ENCODE measurements around the gene SLC35G3. TPM values are rescaled to one million over a fixed set of nuclear protein-coding genes. Genes with fewer than 3 reads are reported as not detected.

Gene SLC35G3
- total RNA-seq, 1 experiment from 2014 or later = not detected

DNA sequence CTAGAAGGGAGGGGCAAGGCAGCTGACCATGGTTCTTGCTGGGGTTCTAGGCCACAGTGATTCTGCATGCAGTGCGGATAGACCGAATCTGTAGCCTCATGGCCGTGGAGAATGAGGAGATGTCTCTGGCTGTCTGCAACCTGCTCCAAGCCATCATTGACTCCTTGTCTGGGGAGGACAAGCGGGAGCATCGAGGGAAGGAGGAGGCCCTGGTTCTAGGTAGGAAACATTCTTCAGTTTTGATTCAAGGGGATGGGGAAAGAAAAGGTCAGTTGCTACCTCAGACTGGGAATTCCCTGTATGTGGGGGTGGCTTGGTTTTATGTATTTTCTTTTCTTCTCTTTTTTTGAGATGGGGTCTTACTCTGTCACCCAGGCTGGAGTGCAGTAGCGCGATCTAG, 38.9 kb downstream of the SLC35G3 start:
- Histone ChIP-seq H3K4me1 (ENCODE audit: control insufficient read depth, insufficient read depth, low read length) (no peaks in the 10 kb centered on the region), H3K36me3 (ENCODE audit: control insufficient read depth, insufficient read depth, low read length) (no peaks in the 10 kb centered on the region), H3K27ac (ENCODE audit: low read length) (no peak overlapping the region), H3K4me3 (ENCODE audit: low read depth in 2 of 2, low read length in 2 of 2) (no peak overlapping the region), H3K9me3 (ENCODE audit: control insufficient read depth, insufficient read depth, low read depth, low read length) (no peaks in the 10 kb centered on the region), H3K27me3 (ENCODE audit: control insufficient read depth, insufficient read depth, low read length) (peaks cover 10% of the 10 kb centered on the region; the same call in 1 of the 2 replicates)
- CTCF ChIA-PET = no interaction called here
- DNase-seq (ENCODE audit: low read depth, low spot score) = no peak
- TF ChIP-seq SIN3A (IDR thresholded peaks at IDR 0.05; ENCODE audit: borderline replicate concordance, insufficient read depth, low read depth, low read length) = no peak
- no peak for TF ChIP-seq POLR2AphosphoS5 (IDR thresholded peaks at IDR 0.05; ENCODE audit: low read depth, low read length)
- TF ChIP-seq, protein P1, sequence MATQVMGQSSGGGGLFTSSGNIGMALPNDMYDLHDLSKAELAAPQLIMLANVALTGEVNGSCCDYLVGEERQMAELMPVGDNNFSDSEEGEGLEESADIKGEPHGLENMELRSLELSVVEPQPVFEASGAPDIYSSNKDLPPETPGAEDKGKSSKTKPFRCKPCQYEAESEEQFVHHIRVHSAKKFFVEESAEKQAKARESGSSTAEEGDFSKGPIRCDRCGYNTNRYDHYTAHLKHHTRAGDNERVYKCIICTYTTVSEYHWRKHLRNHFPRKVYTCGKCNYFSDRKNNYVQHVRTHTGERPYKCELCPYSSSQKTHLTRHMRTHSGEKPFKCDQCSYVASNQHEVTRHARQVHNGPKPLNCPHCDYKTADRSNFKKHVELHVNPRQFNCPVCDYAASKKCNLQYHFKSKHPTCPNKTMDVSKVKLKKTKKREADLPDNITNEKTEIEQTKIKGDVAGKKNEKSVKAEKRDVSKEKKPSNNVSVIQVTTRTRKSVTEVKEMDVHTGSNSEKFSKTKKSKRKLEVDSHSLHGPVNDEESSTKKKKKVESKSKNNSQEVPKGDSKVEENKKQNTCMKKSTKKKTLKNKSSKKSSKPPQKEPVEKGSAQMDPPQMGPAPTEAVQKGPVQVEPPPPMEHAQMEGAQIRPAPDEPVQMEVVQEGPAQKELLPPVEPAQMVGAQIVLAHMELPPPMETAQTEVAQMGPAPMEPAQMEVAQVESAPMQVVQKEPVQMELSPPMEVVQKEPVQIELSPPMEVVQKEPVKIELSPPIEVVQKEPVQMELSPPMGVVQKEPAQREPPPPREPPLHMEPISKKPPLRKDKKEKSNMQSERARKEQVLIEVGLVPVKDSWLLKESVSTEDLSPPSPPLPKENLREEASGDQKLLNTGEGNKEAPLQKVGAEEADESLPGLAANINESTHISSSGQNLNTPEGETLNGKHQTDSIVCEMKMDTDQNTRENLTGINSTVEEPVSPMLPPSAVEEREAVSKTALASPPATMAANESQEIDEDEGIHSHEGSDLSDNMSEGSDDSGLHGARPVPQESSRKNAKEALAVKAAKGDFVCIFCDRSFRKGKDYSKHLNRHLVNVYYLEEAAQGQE (IDR thresholded peaks at IDR 0.05; ENCODE audit: insufficient read depth in 1 of 2, low read depth in 2 of 2, low read length in 1 of 2) = no peak
- TF ChIP-seq, protein P2, sequence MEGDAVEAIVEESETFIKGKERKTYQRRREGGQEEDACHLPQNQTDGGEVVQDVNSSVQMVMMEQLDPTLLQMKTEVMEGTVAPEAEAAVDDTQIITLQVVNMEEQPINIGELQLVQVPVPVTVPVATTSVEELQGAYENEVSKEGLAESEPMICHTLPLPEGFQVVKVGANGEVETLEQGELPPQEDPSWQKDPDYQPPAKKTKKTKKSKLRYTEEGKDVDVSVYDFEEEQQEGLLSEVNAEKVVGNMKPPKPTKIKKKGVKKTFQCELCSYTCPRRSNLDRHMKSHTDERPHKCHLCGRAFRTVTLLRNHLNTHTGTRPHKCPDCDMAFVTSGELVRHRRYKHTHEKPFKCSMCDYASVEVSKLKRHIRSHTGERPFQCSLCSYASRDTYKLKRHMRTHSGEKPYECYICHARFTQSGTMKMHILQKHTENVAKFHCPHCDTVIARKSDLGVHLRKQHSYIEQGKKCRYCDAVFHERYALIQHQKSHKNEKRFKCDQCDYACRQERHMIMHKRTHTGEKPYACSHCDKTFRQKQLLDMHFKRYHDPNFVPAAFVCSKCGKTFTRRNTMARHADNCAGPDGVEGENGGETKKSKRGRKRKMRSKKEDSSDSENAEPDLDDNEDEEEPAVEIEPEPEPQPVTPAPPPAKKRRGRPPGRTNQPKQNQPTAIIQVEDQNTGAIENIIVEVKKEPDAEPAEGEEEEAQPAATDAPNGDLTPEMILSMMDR (IDR thresholded peaks at IDR 0.05) = no peak
- TF ChIP-seq TCF7L2 (IDR thresholded peaks at IDR 0.05; ENCODE audit: low read depth, low read length) = no peak
- in situ Hi-C loops (cut with HindIII; ENCODE audit: low pct_unique_long_range_greater_than_20kb, low sequenced_read_pairs) = no loop called here
- intact Hi-C loops (cut with micrococcal nuclease; ENCODE audit: unreplicated experiment) = loop anchor here (10.0 kb wide), 1 partner anchor 60 kb away; no protein-coding TSS in a partner anchor
- BruUV-seq (replicated peaks) = no TSS peak
- POLR2A ChIA-PET = no interaction called here
- no peak for ATAC-seq

DNA sequence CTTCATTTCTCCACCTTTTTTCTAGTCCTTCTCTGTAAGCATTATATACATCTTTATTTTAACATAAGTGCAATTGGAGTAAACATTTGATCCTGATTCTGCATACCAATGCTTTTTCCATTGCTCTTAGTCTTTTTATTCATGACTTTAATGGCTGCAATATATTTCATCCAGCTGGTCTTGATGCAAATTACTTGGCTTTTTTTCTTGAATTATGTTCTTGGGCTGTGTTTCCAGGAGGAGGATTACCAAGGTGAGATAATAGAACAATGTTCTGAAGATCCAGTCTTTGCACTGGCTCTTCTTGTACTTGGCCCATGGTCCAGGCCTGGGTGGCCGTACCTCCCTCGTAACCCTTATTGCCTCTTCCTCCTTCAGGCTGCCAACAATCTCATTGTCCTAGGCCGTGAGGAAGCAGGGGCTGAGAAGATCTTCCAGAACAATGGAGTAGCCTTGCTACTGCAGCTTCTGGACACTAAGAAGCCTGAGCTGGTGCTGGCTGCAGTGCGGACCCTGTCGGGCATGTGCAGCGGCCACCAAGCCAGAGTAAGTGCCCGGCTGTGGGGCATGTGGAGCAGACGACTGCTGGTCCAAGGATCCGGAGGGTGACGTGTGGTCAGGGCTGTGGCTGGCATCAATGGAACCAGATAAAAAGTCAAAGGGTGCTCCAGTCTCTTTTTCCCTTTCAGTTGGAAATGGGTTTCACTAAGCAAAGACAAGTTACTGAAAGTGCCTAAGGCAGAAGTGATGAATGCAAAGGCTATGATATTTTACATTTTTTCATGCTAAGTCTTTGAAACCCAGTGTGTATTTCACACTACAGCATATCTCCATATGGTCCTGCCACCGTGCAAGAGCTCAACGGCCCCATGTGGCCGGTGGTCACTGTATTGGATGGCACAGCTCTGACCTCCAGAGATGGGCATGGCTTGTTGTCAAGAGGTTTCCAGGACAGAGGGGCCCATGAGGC, 39.7 kb downstream of the SLC35G3 start:
- ChIA-PET CTCF (no interaction called here), POLR2A (no interaction called here)
- DNase-seq (ENCODE audit: low read depth, low spot score) (no peak), ATAC-seq (no peak)
- in situ Hi-C loops (cut with HindIII; ENCODE audit: low pct_unique_long_range_greater_than_20kb, low sequenced_read_pairs) (no loop called here), intact Hi-C loops (cut with micrococcal nuclease; ENCODE audit: unreplicated experiment) (loop anchor here (10.0 kb wide), 1 partner anchor 60 kb away; no protein-coding TSS in a partner anchor)
- Histone ChIP-seq H3K36me3 (ENCODE audit: control insufficient read depth, insufficient read depth, low read length) (no peaks in the 10 kb centered on the region), H3K4me1 (ENCODE audit: control insufficient read depth, insufficient read depth, low read length) (no peaks in the 10 kb centered on the region), H3K27ac (ENCODE audit: low read length) (no peak overlapping the region), H3K27me3 (ENCODE audit: control insufficient read depth, insufficient read depth, low read length) (peaks cover 8% of the 10 kb centered on the region; the same call in 1 of the 2 replicates), H3K9me3 (ENCODE audit: control insufficient read depth, insufficient read depth, low read depth, low read length) (no peaks in the 10 kb centered on the region), H3K4me3 (ENCODE audit: low read depth in 2 of 2, low read length in 2 of 2) (no peak overlapping the region)
- no peak for TF ChIP-seq POLR2AphosphoS5 (IDR thresholded peaks at IDR 0.05; ENCODE audit: low read depth, low read length)
- TF ChIP-seq, protein P1 (IDR thresholded peaks at IDR 0.05; ENCODE audit: insufficient read depth in 1 of 2, low read depth in 2 of 2, low read length in 1 of 2) = no peak
- TF ChIP-seq, protein P2 (IDR thresholded peaks at IDR 0.05) = no peak
- TF ChIP-seq SIN3A (IDR thresholded peaks at IDR 0.05; ENCODE audit: borderline replicate concordance, insufficient read depth, low read depth, low read length) = no peak
- no peak for TF ChIP-seq TCF7L2 (IDR thresholded peaks at IDR 0.05; ENCODE audit: low read depth, low read length)
- no TSS peak for BruUV-seq (replicated peaks)

Measured in Panc1 (cell line).